HepG2 (cell line): ENCODE results near the gene FGF9. TPM values are rescaled to one million over a fixed set of nuclear protein-coding genes. Genes with fewer than 3 reads are reported as not detected.

Experiments used
- ATAC-seq: fragments of 200-7000 bp; cut with Tn5 transposase; 3 replicates; pipeline ENCODE4 v1.9.1; 2020; ENCODE audit warnings: mild to moderate bottlenecking, moderate library complexity
- BruUV-seq: library from RNA; stranded (reverse); fragments of 400-500 nt; replicated peaks from 2 replicates; lab custom pipeline; 2021; lab: Mats Ljungman, UMichigan
- CTCF ChIA-PET: fragments of 300-600 bp; formaldehyde crosslinking; extraction: SDS; loops from one replicate; lab custom pipeline; 2021; ENCODE audit warnings: low total read pairs, inconsistent platforms, low intra/inter-chr PET ratio; lab: Yijun Ruan, JAX
- POLR2A ChIA-PET: fragments of 350-600 bp; sonication (Branson Sonifier 250); formaldehyde crosslinking; loops from one replicate; lab custom pipeline; 2020; ENCODE audit warnings: antibody characterized with exemption, inconsistent platforms; lab: Yijun Ruan, JAX
- DNase-seq: peaks from one replicate; pipeline ENCODE4 v3.0.0-alpha.2; 2015; ENCODE audit warnings: low spot score
- FAIRE-seq: peaks from 3 replicates; lab custom pipeline; 2011; peaks lifted over from hg19 to GRCh38; lab: Jason Lieb, UNC
- H2AFZ ChIP-seq: one replicate; pipeline ENCODE4 v1.6.1; 2011; ENCODE audit warnings: low read length, inconsistent platforms
- H3K27ac ChIP-seq: fragments of 300-600 bp; 3 replicates; pipeline ENCODE4 v1.8.0; 2011; ENCODE audit warnings: mixed run types, mild to moderate bottlenecking, mixed read lengths, low read length, inconsistent platforms; ENCODE audit not compliant: insufficient read depth; ENCODE audit errors: extremely low read length
- H3K27me3 ChIP-seq, 2 experiments: fragments of 200-600 bp in 1 of 2; 2 replicates in 1 of 2; 3 replicates in 1 of 2; pipeline versions ENCODE4 v1.6.0 to v1.8.0; 2011; ENCODE audit warnings: low read length in 2 of 2, mild to moderate bottlenecking in 2 of 2, moderate library complexity in 2 of 2, inconsistent platforms in 1 of 2; ENCODE audit not compliant: insufficient read depth in 2 of 2, control insufficient read depth in 1 of 2
- H3K36me3 ChIP-seq, 2 experiments: fragments of 200-600 bp in 1 of 2; replicated peaks in 1 of 2; 2 replicates in 1 of 2; 3 replicates in 1 of 2; pipeline versions ENCODE4 v1.5.1 to v1.8.0; 2011; ENCODE audit warnings: low read length in 2 of 2, inconsistent platforms in 1 of 2; ENCODE audit not compliant: insufficient read depth in 2 of 2, control insufficient read depth in 1 of 2
- H3K4me1 ChIP-seq: 2 replicates; pipeline ENCODE4 v1.5.1; 2012; ENCODE audit warnings: low read length, inconsistent platforms; ENCODE audit not compliant: insufficient read depth
- H3K4me2 ChIP-seq: 2 replicates; pipeline ENCODE4 v1.6.0; 2011; ENCODE audit warnings: low read depth, low read length, inconsistent platforms
- H3K4me3 ChIP-seq, 3 experiments: fragments of 200-600 bp in 1 of 3; sonication (generic), shearing (Covaris generic) in 1 of 3; replicated peaks in 1 of 3; 2 replicates each; pipeline ENCODE4 v1.5.1; 2011 to 2016; ENCODE audit warnings: low read length in 3 of 3, inconsistent platforms in 2 of 3, low read depth in 2 of 3, mild to moderate bottlenecking in 2 of 3, control low read depth in 1 of 3, mixed read lengths in 1 of 3; ENCODE audit not compliant: insufficient read depth in 1 of 3
- H3K79me2 ChIP-seq: one replicate; pipeline ENCODE4 v1.6.1; 2011; ENCODE audit warnings: low read length, inconsistent platforms; ENCODE audit not compliant: insufficient read depth
- H3K9ac ChIP-seq: 2 replicates; pipeline ENCODE4 v1.6.0; 2011; ENCODE audit warnings: mild to moderate bottlenecking, low read depth, low read length, inconsistent platforms; ENCODE audit not compliant: insufficient read depth
- H3K9me3 ChIP-seq: 2 replicates; pipeline ENCODE4 v1.5.1; 2012; ENCODE audit warnings: mild to moderate bottlenecking, low read length
- H4K20me1 ChIP-seq: 2 replicates; pipeline ENCODE4 v1.6.0; 2011; ENCODE audit warnings: inconsistent platforms, mild to moderate bottlenecking, low read length, moderate library complexity; ENCODE audit not compliant: insufficient read depth
- BATF2 ChIP-seq: sonication (generic); formaldehyde crosslinking; IDR thresholded peaks from 2 replicates; pipeline ENCODE4 v1.8.0; 2022; ENCODE audit warnings: mild to moderate bottlenecking, missing genetic modification reagents, moderate library complexity
- CERS6 ChIP-seq: sonication (generic); formaldehyde crosslinking; IDR thresholded peaks from 2 replicates; pipeline ENCODE4 v1.5.0; 2020; ENCODE audit warnings: missing genetic modification reagents
- MED1 ChIP-seq: sonication (generic); formaldehyde crosslinking; IDR thresholded peaks from 2 replicates; pipeline ENCODE4 v1.4.0; 2020; ENCODE audit warnings: missing genetic modification reagents
- ZBTB39 ChIP-seq: sonication (generic); formaldehyde crosslinking; IDR thresholded peaks from 2 replicates; pipeline ENCODE4 v1.5.0; 2020; ENCODE audit warnings: missing genetic modification reagents
- ZNF138 ChIP-seq: sonication (generic); formaldehyde crosslinking; IDR thresholded peaks from 2 replicates; pipeline ENCODE4 v1.5.0; 2020; ENCODE audit warnings: mild to moderate bottlenecking, low read depth, missing genetic modification reagents
- ZNF7 ChIP-seq: IDR thresholded peaks from 2 replicates; pipeline ENCODE4 v1.6.1; 2016; ENCODE audit warnings: missing biosample characterization, missing genetic modification reagents
- whole genome bisulfite sequencing: methylation state at CpG from one replicate; pipeline ENCODE4 v1.1.6; 2017; ENCODE audit warnings: low lambda C conversion rate; 5-methylcytosine and 5-hydroxymethylcytosine counted together
- in situ Hi-C: cut with HindIII; loops from 2 replicates; pipeline ENCODE4 v1.10.0; 2017; ENCODE audit warnings: low pct_unique_long_range_greater_than_20kb; ENCODE audit not compliant: extremely low pct_ligation_motif_present
- intact Hi-C: fragments of 100-400 bp; cut with micrococcal nuclease; formaldehyde crosslinking; loops from one replicate; pipeline ENCODE4 v1.10.0; 2022; ENCODE audit not compliant: unreplicated experiment
- polyA plus RNA-seq, 8 experiments: library from polyadenylated mRNA; depleted of rRNA in 3 of 8; stranded (reverse) in 7 of 8; unstranded in 1 of 8; fragments of >200 nt; fragmentation: Illumina TruSeq in 4 of 8; extraction: Trizol in 4 of 8; gene quantifications; 2 replicates each; pipeline versions ENCODE4 v1.2.1 to v1.2.3, GENCODE V29; 2011 to 2016; ENCODE audit warnings: low read depth in 4 of 8, missing spikeins in 1 of 8, mixed read lengths in 1 of 8; ENCODE audit not compliant: insufficient read depth in 1 of 8
- total RNA-seq, 5 experiments: library from RNA; depleted of rRNA; stranded (reverse); fragments of >200 nt; fragmentation: Illumina TruSeq; extraction: Trizol; gene quantifications; 2 replicates each; pipeline ENCODE4 v1.2.3, GENCODE V29; 2016; ENCODE audit warnings: low read depth in 1 of 5

FGF9 gene
- total and polyA plus RNA-seq, 2 of the 13 experiments (the other 11 are each of a cell fraction or from before 2014, with no cell fraction given) = not detected

DNA sequence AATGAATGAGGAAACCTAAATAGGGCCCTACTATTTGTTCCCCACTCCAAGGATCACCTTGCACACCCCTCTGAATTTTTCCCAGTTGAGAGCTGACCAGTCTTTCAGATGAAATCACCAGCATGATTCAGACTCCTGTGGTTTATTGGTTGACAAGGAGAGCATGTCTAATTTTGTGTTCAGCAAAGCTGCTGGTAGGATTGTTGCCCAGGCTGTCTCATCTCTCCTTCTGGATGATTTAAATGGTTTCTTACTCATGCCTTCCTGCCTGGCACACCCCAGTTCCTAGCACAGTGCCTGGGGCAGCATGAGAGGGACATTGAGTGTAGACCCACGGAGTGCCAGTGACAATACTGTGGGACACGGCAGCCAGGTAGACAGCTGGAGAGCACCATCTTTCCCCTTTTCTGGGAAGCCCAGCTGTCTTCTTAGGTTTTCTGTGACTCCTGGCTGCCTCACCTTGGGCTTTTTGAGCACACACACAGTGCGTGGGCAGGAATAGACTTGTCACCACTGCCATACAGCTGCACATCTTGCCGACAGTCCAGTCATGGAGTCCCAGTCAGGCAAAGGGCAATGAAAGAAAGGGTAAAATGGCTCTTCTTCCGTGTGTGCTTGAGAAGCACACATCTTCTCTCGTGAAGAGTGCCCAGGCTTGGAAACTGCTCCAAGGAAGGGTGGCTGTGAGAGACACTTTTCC is 12.3 kb downstream of the FGF9 start:
- Histone ChIP-seq H3K36me3 (no peaks in the 10 kb centered on the region), H3K9me3 (no peaks in the 10 kb centered on the region), H3K9ac (no peak overlapping the region), H2AFZ (no peak overlapping the region), H4K20me1 (no peaks in the 10 kb centered on the region; the same call in 1 of the 2 replicates), H3K4me3 (no peak overlapping the region), H3K4me1 (no peaks in the 10 kb centered on the region), H3K4me2 (no peak overlapping the region), H3K79me2 (no peaks in the 10 kb centered on the region), H3K27ac (no peak overlapping the region), H3K27me3 (peaks cover 0 to 11% of the 10 kb centered on the region in 2 experiments; a peak in 2 of 5 replicates)
- no TSS peak for BruUV-seq
- TF ChIP-seq CERS6 (CRISPR knock-in tag) (no peak), ZNF7 (CRISPR knock-in tag) (no peak), ZNF138 (CRISPR knock-in tag) (no peak), MED1 (no peak), BATF2 (no peak), ZBTB39 (no peak)
- no peak for FAIRE-seq
- ChIA-PET CTCF (no interaction called here), POLR2A (no interaction called here)
- intact Hi-C loops (no loop called here), in situ Hi-C loops (no loop called here)
- WGBS = 14% methylated on average over 5 of the region's 6 CpGs
- ATAC-seq = no peak
- DNase-seq = no peak
